ENCODE data around the gene SLC6A6. TPM values are rescaled to one million over a fixed set of nuclear protein-coding genes. Genes with fewer than 3 reads are reported as not detected.

SLC6A6 gene
- total and polyA plus RNA-seq, 10 of the 15 experiments (the other 5 are each of a cell fraction or from before 2014, with no cell fraction given) = 5.6 to 47.0 (median 20.2) TPM

- ATAC-seq (no peak), DNase-seq (ENCODE audit: low read depth, low spot score) (no peak), FAIRE-seq (no peak)
- Histone ChIP-seq H3K9me3 (replicated peaks; ENCODE audit: control insufficient read depth, insufficient read depth, low read length) (peaks cover 2% of the 10 kb centered on the region; the same call in 2 of the 3 replicates), H3K27ac (ENCODE audit: control insufficient read depth, insufficient read depth) (no peak overlapping the region), H3K27me3 (replicated peaks in 1 of 2; ENCODE audit: control insufficient read depth in 2 of 2, insufficient read depth in 2 of 2, low read length in 1 of 2) (no peaks in the 10 kb centered on the region), H3K9ac (ENCODE audit: control insufficient read depth, insufficient read depth, low read length) (no peak overlapping the region), H3K79me2 (ENCODE audit: control insufficient read depth, insufficient read depth, low read length) (no peaks in the 10 kb centered on the region), H2AFZ (ENCODE audit: control insufficient read depth, low read depth, low read length) (no peak overlapping the region), H3K4me1 (ENCODE audit: control insufficient read depth, insufficient read depth, low read length) (no peaks in the 10 kb centered on the region), H4K20me1 (ENCODE audit: control insufficient read depth, insufficient read depth) (no peaks in the 10 kb centered on the region), H3K36me3 (ENCODE audit: control insufficient read depth in 2 of 2, insufficient read depth in 2 of 2, low read length in 1 of 2) (no peaks in the 10 kb centered on the region), H3K4me3 (no peak overlapping the region), H3K4me2 (ENCODE audit: control insufficient read depth, insufficient read depth) (no peak overlapping the region)
- TF ChIP-seq TARDBP (IDR thresholded peaks at IDR 0.05; ENCODE audit: borderline replicate concordance) (no peak), GATAD2B (conservative IDR thresholded peaks at IDR 0.05; ENCODE audit: low read depth) (no peak), RUNX3 (IDR thresholded peaks at IDR 0.05; ENCODE audit: low read length) (no peak), CREB1 (IDR thresholded peaks at IDR 0.05; ENCODE audit: low read depth) (no peak), FOXM1 (IDR thresholded peaks at IDR 0.05; ENCODE audit: low read depth, low read length) (no peak), SP1 (IDR thresholded peaks at IDR 0.05; ENCODE audit: low read depth, low read length) (no peak), BMI1 (IDR thresholded peaks at IDR 0.05; ENCODE audit: borderline replicate concordance) (no peak), DPF2 (IDR thresholded peaks at IDR 0.05) (no peak), EGR1 (IDR thresholded peaks at IDR 0.05; ENCODE audit: borderline replicate concordance in 1 of 2, low read depth in 2 of 2, low read length in 2 of 2) (no peak), PML (IDR thresholded peaks at IDR 0.05; ENCODE audit: low read length) (no peak), ZNF592 (IDR thresholded peaks at IDR 0.05) (no peak)
- TF ChIP-seq, protein P1, sequence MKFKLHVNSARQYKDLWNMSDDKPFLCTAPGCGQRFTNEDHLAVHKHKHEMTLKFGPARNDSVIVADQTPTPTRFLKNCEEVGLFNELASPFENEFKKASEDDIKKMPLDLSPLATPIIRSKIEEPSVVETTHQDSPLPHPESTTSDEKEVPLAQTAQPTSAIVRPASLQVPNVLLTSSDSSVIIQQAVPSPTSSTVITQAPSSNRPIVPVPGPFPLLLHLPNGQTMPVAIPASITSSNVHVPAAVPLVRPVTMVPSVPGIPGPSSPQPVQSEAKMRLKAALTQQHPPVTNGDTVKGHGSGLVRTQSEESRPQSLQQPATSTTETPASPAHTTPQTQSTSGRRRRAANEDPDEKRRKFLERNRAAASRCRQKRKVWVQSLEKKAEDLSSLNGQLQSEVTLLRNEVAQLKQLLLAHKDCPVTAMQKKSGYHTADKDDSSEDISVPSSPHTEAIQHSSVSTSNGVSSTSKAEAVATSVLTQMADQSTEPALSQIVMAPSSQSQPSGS (IDR thresholded peaks at IDR 0.05; ENCODE audit: low read length) = no peak
- TF ChIP-seq, protein P2, sequence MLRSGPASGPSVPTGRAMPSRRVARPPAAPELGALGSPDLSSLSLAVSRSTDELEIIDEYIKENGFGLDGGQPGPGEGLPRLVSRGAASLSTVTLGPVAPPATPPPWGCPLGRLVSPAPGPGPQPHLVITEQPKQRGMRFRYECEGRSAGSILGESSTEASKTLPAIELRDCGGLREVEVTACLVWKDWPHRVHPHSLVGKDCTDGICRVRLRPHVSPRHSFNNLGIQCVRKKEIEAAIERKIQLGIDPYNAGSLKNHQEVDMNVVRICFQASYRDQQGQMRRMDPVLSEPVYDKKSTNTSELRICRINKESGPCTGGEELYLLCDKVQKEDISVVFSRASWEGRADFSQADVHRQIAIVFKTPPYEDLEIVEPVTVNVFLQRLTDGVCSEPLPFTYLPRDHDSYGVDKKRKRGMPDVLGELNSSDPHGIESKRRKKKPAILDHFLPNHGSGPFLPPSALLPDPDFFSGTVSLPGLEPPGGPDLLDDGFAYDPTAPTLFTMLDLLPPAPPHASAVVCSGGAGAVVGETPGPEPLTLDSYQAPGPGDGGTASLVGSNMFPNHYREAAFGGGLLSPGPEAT (IDR thresholded peaks at IDR 0.05; ENCODE audit: low read depth) = no peak
- 51% methylated on average over 10 of the region's 12 CpGs for WGBS (ENCODE audit: insufficient coverage, insufficient replicate concordance, low lambda C conversion rate, missing lambda C conversion rate)
- in situ Hi-C loops (cut with MboI) = no loop called here
- BruUV-seq (replicated peaks) = no TSS peak
- ChIA-PET RAD21 (ENCODE audit: unreplicated experiment) (no interaction called here), POLR2A (no interaction called here), CTCF (no interaction called here), SMC1A (ENCODE audit: uncharacterized antibody, unreplicated experiment) (no interaction called here)
- intact Hi-C loops (cut with micrococcal nuclease; ENCODE audit: unreplicated experiment) = loop anchor here (10.0 kb wide), 1 partner anchor 132 kb away; no protein-coding TSS in a partner anchor
Observed at GRCh38 chr3:14503033-14503705, 100.8 kb downstream of the SLC6A6 start.

All from GM12878 (cell line).